Stomach (tissue), 9 donors: Measurements from ENCODE around the gene SND1. TPM values are rescaled to one million over a fixed set of nuclear protein-coding genes. Genes with fewer than 3 reads are reported as not detected.

Experiments
- DNase-seq, 2 donors: peaks; one replicate each; pipeline versions ENCODE4 v3.0.0 to v3.0.0-alpha.2; 2013 to 2019
- H3K27ac ChIP-seq, 5 donors: fragments of 200-600 bp in 4 of 5; sonication (generic) in 4 of 5; one replicate each; pipeline ENCODE4 v1.5.1; 2013 to 2019; ENCODE audit warnings: mild to moderate bottlenecking in 1 of 5, moderate library complexity in 1 of 5
- H3K27me3 ChIP-seq, 3 donors: fragments of 200-600 bp; sonication (generic); one replicate each; pipeline ENCODE4 v1.5.1; 2017 to 2019; ENCODE audit warnings: mixed run types in 1 of 3
- H3K36me3 ChIP-seq, 4 donors: fragments of 200-600 bp; sonication (generic); 1 replicate in 3 of 4; 2 replicates in 1 of 4; pipeline ENCODE4 v1.5.1; 2016 to 2019
- H3K4me1 ChIP-seq, 4 donors: fragments of 200-600 bp; sonication (generic); one replicate each; pipeline ENCODE4 v1.5.1; 2016 to 2019
- H3K4me3 ChIP-seq, 4 donors: fragments of 200-600 bp; sonication (generic) in 3 of 4; one replicate each; pipeline ENCODE4 v1.5.1; 2016 to 2019; ENCODE audit warnings: mild to moderate bottlenecking in 1 of 4
- H3K9me3 ChIP-seq, 4 donors: fragments of 200-600 bp; sonication (generic); one replicate each; pipeline ENCODE4 v1.5.1; 2016 to 2019
- CTCF ChIP-seq, 7 experiments: fragments of 450-650 bp in 4 of 7; fragments of 200-600 bp in 3 of 7; sonication (generic) in 3 of 7; IDR thresholded peaks; one replicate each; pipeline ENCODE4 v1.5.1; 2016 to 2019; ENCODE audit warnings: antibody characterized with exemption in 7 of 7, control low read depth in 2 of 7, mild to moderate bottlenecking in 1 of 7
- EP300 ChIP-seq: sonication (generic); formaldehyde crosslinking; IDR thresholded peaks from one replicate; pipeline ENCODE4 v1.6.1; 2017; ENCODE audit warnings: antibody characterized with exemption
- POLR2A ChIP-seq, 4 donors: fragments of 450-650 bp; IDR thresholded peaks; one replicate each; pipeline ENCODE4 v1.6.1; 2016; ENCODE audit warnings: antibody characterized with exemption in 4 of 4, control low read depth in 2 of 4, mild to moderate bottlenecking in 1 of 4, moderate library complexity in 1 of 4
- POLR2AphosphoS5 ChIP-seq, 3 donors: sonication (generic); formaldehyde crosslinking; IDR thresholded peaks; one replicate each; pipeline ENCODE4 v1.6.1; 2016; ENCODE audit warnings: antibody characterized with exemption in 3 of 3
- WGBS, 5 donors: extraction: QIAGEN DNeasy Blood & Tissue Kit in 3 of 5; methylation state at CpG; one replicate each; pipeline versions ENCODE4 v1.1.5 to v1.1.7; 2013 to 2018; 5-methylcytosine and 5-hydroxymethylcytosine counted together
- intact Hi-C: fragments of 100-400 bp; cut with DNase I; formaldehyde crosslinking; loops from one replicate; pipeline ENCODE4 v1.15.1; 2023; ENCODE audit warnings: low total_unique reads
- polyA plus RNA-seq, 3 donors: library from polyadenylated mRNA; stranded (reverse); fragments of 200-250 nt; gene quantifications; one replicate each; pipeline ENCODE4 v1.2.3, GENCODE V29; 2013
- total RNA-seq, 5 donors: library from RNA; depleted of rRNA; stranded (reverse); fragments of >200 nt; gene quantifications; one replicate each; pipeline versions ENCODE4 v1.1.0 to v1.2.3, GENCODE V29; 2014 to 2016
- donor health status: healthy with polysubstance abuse.
- donor health status: Bipolar disorder and iron deficiency.
- donor health status: healthy.

SND1 gene
- total and polyA plus RNA-seq, 8 donors = 63.3 to 799 (median 126) TPM

DNA sequence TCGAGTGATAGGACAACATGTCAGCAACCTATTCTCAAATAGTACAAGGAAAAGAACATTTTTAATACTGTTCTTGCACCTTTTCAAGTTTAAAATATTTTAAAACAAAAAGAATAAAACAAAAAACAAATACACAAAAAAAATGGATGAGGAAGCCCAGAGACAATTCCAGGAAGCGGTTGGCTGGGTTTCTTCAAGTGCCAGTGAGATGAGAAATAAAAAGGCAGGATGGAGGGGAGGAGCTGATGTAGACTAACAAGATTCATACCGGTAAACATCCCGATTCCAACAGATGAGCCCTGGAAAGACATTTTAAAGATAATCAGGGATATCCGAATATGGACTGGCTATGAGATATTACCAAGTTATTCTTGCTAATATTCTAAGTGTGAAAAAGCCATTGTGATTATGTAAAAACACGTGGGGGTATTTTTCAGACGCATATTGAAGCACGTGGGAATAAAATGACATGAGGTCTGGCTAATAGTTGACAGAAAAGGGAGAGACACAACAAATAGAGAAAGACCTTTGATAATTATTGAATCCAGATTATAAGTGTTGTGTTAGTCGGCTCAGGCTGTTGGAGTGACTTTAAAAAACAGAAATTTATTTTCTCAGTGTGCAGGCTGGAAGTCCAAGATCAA, 480.6 kb downstream of the SND1 start:
- no peaks in the 10 kb centered on the region for H3K9me3 ChIP-seq
- H3K27ac ChIP-seq = no peak overlapping the region
- DNase-seq = no peak
- no peaks in the 10 kb centered on the region for H3K36me3 ChIP-seq
- peaks cover 11 to 23% (median 17%) of the 10 kb centered on the region in 4 donors for H3K4me1 ChIP-seq
- TF ChIP-seq EP300 (no peak), POLR2AphosphoS5 (IDR thresholded peaks at IDR 0.05) (no peak), POLR2A (IDR thresholded peaks at IDR 0.05) (no peak), CTCF (IDR thresholded peaks at IDR 0.05) (no peak)
- H3K27me3 ChIP-seq = peaks cover 0 to 71% (median 39%) of the 10 kb centered on the region in 3 donors
- no peak overlapping the region for H3K4me3 ChIP-seq
- 63 to 71% (median 68%) methylated on average over 9 of the region's 9 CpGs for WGBS, 5 donors
- intact Hi-C loops = no loop called here

GRCh38 chr7:128135159-128135514, 483.1 kb downstream of the SND1 start:
- H3K4me1 ChIP-seq = peaks cover 11 to 23% (median 17%) of the 10 kb centered on the region in 4 donors
- no peaks in the 10 kb centered on the region for H3K36me3 ChIP-seq
- 3 to 12% (median 8%) methylated on average over 5 to 6 of the region's 6 CpGs for WGBS, 5 donors
- H3K4me3 ChIP-seq = peak overlapping the region; percentile 49 to 66 (median 60)
- H3K9me3 ChIP-seq = no peaks in the 10 kb centered on the region
- TF ChIP-seq POLR2AphosphoS5 (IDR thresholded peaks at IDR 0.05) = no peak
- TF ChIP-seq POLR2A (IDR thresholded peaks at IDR 0.05) = no peak
- TF ChIP-seq CTCF (IDR thresholded peaks at IDR 0.05) = no peak
- no peak for TF ChIP-seq EP300
- intact Hi-C loops = loop anchor here (5.0 kb wide), 1 partner anchor 72 kb away; no protein-coding TSS in a partner anchor
- H3K27ac ChIP-seq = no peak overlapping the region
- peak in 1 of 2 donors; percentile 12 for DNase-seq
- peaks cover 0 to 67% (median 45%) of the 10 kb centered on the region in 3 donors for H3K27me3 ChIP-seq

- 0 to 3% (median 1%) methylated on average over 33 to 57 of the region's 57 CpGs for WGBS, 5 donors
- intact Hi-C loops = loop anchor here (5.0 kb wide), 1 partner anchor 72 kb away; no protein-coding TSS in a partner anchor
- peaks cover 11 to 23% (median 17%) of the 10 kb centered on the region in 4 donors for H3K4me1 ChIP-seq
- TF ChIP-seq POLR2A (IDR thresholded peaks at IDR 0.05) = no peak
- TF ChIP-seq CTCF (IDR thresholded peaks at IDR 0.05) = peak in 5 of 7 experiments; percentile 20 to 99 (median 87)
- peaks cover 0 to 4% (median 2%) of the 10 kb centered on the region in 4 donors for H3K9me3 ChIP-seq
- DNase-seq = peak; percentile 59 to 75
- H3K27me3 ChIP-seq = peaks cover 0 to 62% (median 45%) of the 10 kb centered on the region in 3 donors
- no peaks in the 10 kb centered on the region for H3K36me3 ChIP-seq
- peak overlapping the region in 1 of 5 donors; percentile 22 for H3K27ac ChIP-seq
- H3K4me3 ChIP-seq = peak overlapping the region; percentile 49 to 66 (median 60)
Observed at GRCh38 chr7:128135515-128136214, 483.7 kb downstream of the SND1 start.

DNA sequence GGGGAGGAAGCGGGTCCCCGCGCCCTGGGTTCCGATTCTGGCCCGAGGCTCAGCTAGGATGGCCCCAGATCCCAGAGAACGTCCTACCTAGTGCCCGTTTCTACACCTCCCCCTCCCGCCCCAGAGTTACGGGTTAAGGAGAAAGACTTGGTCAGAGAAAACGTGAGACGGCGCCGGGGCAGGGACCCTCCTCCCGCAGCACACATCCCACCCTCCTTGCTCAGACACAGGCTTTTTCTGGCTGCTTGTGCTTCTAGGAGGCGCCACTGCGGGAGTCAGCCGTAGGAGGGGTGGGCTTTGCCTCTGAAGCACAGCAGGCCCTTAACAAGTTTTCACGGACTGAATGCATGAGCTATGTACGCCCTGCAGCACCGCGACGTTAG, 484.2 kb downstream of the SND1 start:
- peaks cover 0 to 59% (median 45%) of the 10 kb centered on the region in 3 donors for H3K27me3 ChIP-seq
- peaks cover 11 to 23% (median 17%) of the 10 kb centered on the region in 4 donors for H3K4me1 ChIP-seq
- H3K36me3 ChIP-seq = no peaks in the 10 kb centered on the region
- peak overlapping the region; percentile 49 to 66 (median 60) for H3K4me3 ChIP-seq
- no peak for DNase-seq
- intact Hi-C loops = loop anchor here (5.0 kb wide), 1 partner anchor 71 kb away; no protein-coding TSS in a partner anchor
- peaks cover 0 to 5% (median 2%) of the 10 kb centered on the region in 4 donors for H3K9me3 ChIP-seq
- TF ChIP-seq EP300 (no peak), CTCF (IDR thresholded peaks at IDR 0.05) (no peak), POLR2AphosphoS5 (IDR thresholded peaks at IDR 0.05) (no peak), POLR2A (IDR thresholded peaks at IDR 0.05) (no peak)
- WGBS, 5 donors = 3 to 8% (median 5%) methylated on average over 15 to 22 of the region's 22 CpGs
- H3K27ac ChIP-seq = peak overlapping the region in 1 of 5 donors; percentile 22
